Stimulated activated CD8-positive, alpha-beta memory T cell treated with anti-CD3 and anti-CD28 coated beads, Interleukin-15, amount 100 ng/mL, for 48 hours (primary cell): ENCODE results near the gene CREBBP.

Experiments
- DNase-seq, 2 donors: peaks; one replicate each; pipeline ENCODE4 v3.0.0-alpha.2; 2020; ENCODE audit warnings: low read depth in 2 of 2

The CREBBP gene

GRCh38 chr16:3767333-3767986 is 113.1 kb downstream of the CREBBP start:
- no peak for DNase-seq

- DNase-seq = no peak
These were observed 114.3 kb downstream of the CREBBP start for GRCh38 chr16:3766177-3766576.

GRCh38 chr16:3764409-3764808 is 116.1 kb downstream of the CREBBP start:
- DNase-seq = no peak

GRCh38 chr16:3762107-3762750 is 118.3 kb downstream of the CREBBP start:
- no peak for DNase-seq

- no peak for DNase-seq
These were observed 119.0 kb downstream of the CREBBP start for GRCh38 chr16:3761375-3762106.

GRCh38 chr16:3760518-3760917 is 120.0 kb downstream of the CREBBP start:
- DNase-seq = no peak

- DNase-seq = no peak
These were observed 120.8 kb downstream of the CREBBP start for GRCh38 chr16:3759736-3760135.

GRCh38 chr16:3756113-3756512 is 124.4 kb downstream of the CREBBP start:
- DNase-seq = no peak

GRCh38 chr16:3755249-3755648 is 125.3 kb downstream of the CREBBP start:
- DNase-seq = no peak

- no peak for DNase-seq
These were observed 125.7 kb downstream of the CREBBP start for GRCh38 chr16:3754772-3755171.

- no peak for DNase-seq
These were observed 126.3 kb downstream of the CREBBP start for GRCh38 chr16:3754081-3754703.

GRCh38 chr16:3752984-3753383 is 127.5 kb downstream of the CREBBP start:
- no peak for DNase-seq

- no peak for DNase-seq
These were observed 128.6 kb downstream of the CREBBP start for GRCh38 chr16:3751878-3752277.

GRCh38 chr16:3748307-3748706 is 132.2 kb downstream of the CREBBP start:
- no peak for DNase-seq

GRCh38 chr16:3745751-3746355 is 134.7 kb downstream of the CREBBP start:
- no peak for DNase-seq

- DNase-seq = no peak
These were observed 136.5 kb downstream of the CREBBP start for GRCh38 chr16:3744018-3744417.

- DNase-seq = no peak
These were observed 139.6 kb downstream of the CREBBP start for GRCh38 chr16:3740934-3741333.

- DNase-seq = no peak
These were observed 140.3 kb downstream of the CREBBP start for GRCh38 chr16:3740186-3740585.

- no peak for DNase-seq
These were observed 140.9 kb downstream of the CREBBP start for GRCh38 chr16:3739636-3740035.

- no peak for DNase-seq
These were observed 142.0 kb downstream of the CREBBP start for GRCh38 chr16:3738541-3738940.

GRCh38 chr16:3738128-3738527 is 142.4 kb downstream of the CREBBP start:
- DNase-seq = no peak

GRCh38 chr16:3737181-3737580 is 143.3 kb downstream of the CREBBP start:
- no peak for DNase-seq
